Limb (tissue), 2 donors: ENCODE data around the gene BCAS4.

Source experiments
- DNase-seq, 2 donors: peaks; one replicate each; pipeline ENCODE4 v3.0.0-alpha.2; 2016; ENCODE audit errors: extremely low spot score in 2 of 2

The BCAS4 gene

DNA sequence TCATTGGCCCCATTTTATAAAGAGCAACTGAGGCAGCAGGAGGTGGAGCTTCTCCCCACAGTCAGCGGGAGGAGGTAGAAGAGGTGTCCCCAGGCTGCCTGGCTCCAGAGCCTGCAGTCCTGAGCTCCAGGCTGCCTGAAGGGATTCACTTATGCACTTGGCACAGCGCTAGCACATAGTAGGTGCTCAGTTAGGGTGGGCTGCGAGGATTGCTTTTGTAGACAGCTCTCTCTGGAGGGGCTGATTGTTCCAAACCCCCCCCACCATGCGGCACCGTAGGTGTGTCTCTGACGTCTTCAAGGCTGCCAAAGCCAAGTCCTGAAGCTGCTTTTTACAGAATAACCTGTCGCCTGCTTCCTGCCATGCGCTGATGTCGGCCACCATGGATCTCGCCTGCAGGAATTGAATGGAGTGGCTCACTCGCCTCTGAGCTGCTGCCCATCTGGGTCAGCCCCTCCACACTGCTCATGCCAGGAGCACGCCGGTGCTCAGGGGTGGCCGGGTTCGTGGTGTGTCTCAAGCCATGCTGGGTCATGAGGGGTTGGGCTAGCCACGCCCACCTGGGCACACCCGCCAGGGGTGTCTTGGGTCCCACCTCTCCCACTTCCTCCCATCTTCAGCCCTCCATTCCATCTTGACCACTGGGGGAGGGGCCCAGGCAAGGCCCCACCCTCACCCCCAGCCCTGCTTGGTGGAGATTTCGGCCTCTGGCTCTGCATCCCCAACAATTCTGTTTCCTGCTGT is 59.8 kb downstream of the BCAS4 start:
- DNase-seq = no peak

DNA sequence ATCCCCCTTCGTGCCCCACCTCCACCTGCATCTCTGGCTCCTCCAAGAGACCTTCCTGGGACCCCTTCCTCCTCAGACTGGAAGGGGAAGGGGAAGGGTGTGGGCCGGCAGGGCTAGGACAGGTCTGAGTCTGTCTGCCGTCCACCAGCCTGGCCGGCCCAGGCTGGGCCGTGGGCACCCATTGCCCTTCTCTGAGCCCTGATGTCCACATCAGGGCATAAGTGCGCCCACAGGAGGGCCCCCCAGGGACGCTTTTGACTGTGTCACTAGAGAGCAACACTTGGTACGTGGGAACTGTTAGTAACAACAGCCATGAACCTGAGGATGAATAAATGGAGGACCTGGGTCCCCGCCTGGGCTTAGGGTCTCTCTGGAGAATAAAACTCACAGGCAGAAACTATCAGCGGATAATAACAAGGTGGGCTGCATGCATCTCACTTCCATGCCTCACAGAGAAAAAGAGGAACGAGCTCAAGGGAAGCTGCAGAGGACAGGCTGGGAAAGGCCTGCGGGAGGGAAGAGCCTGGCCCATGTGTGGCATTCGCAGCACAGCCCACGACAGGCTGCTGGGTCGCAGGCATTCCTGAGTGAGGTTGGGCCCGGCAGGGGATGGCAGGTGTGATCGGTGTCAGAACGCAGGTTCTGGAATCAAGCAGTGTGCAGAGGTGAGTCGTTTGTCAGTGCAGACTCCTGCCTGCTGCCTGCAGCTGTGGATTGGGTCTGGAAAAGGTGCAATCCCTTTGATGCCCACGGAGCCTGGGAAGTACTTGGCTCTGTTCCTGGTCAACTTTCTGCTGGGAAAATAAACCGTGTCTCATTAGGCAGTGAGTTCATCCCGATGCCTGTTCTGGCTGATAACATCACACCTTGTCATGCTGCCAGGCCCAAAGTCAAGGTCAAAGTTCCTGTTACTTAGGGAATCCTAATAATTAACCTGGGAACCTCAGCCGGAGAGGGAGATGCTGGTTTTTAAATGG is 60.9 kb downstream of the BCAS4 start:
- DNase-seq = no peak

- no peak for DNase-seq
Observed at GRCh38 chr20:50856475-50857041, 61.7 kb downstream of the BCAS4 start.

DNA sequence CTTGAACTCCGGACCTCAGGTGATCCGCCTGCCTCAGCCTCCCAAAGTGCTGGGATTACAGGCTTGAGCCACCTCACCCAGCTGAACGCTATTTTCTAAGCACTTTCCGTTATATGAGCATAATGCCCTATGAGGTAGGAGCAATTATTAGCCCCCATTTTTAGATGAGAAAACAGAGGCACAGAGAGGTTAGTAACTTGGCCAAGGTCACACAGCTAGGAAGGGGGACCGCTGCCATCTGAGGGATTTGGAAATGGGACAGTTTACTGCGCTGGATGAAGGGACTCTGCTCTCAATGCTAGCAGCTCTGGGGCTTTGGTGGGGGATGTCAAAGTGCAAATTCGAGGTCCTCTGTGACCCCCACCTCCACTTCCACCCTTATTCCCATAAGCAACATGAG is 62.5 kb downstream of the BCAS4 start:
- no peak for DNase-seq

DNA sequence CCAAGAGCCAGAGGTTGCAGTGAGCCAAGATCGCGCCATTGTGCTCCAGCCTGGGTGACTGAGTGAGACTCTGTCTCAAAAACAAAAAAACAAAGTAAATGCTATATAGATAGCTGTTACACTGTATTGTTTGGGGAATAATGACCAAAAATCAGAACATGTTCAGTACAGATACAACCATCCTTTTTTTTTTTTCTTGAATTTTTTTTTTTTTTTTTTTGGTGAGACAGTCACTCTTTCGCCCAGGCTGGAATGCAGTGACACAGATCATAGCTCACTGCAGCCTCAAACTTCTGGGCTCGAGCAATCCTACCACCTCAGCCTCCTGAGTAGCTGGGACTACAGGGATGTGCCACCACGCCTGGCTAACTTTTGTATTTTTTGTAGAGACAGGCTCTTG is 63.7 kb downstream of the BCAS4 start:
- DNase-seq = no peak

GRCh38 chr20:50859161-50859560 is 64.3 kb downstream of the BCAS4 start:
- DNase-seq = no peak

- no peak for DNase-seq
Observed at GRCh38 chr20:50861012-50861411, 66.2 kb downstream of the BCAS4 start.

- no peak for DNase-seq
Observed at GRCh38 chr20:50862546-50862945, 67.7 kb downstream of the BCAS4 start.

DNA sequence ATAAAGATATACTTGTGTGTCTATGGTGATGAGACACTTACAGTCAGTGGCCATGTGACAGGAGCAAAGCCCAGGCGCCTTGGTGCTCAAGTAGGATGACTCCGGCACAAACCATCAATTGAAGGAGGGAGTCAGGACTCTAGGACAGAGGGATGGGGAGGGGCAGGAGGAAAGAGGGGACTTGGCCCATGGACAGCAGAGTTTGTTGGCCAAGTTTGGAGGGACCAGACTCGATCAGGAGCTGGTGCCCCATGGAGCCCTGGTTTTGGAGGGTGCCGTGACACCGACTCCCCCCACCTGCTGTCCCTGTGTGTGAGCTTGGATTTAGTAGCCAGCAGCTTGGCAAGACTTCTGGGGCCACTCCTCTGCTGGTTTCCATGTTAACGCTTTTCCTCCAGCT is 70.3 kb downstream of the BCAS4 start:
- DNase-seq = no peak

GRCh38 chr20:50865591-50865990 is 70.7 kb downstream of the BCAS4 start:
- DNase-seq = no peak

- DNase-seq = no peak
Observed at GRCh38 chr20:50866036-50866685, 71.3 kb downstream of the BCAS4 start.

DNA sequence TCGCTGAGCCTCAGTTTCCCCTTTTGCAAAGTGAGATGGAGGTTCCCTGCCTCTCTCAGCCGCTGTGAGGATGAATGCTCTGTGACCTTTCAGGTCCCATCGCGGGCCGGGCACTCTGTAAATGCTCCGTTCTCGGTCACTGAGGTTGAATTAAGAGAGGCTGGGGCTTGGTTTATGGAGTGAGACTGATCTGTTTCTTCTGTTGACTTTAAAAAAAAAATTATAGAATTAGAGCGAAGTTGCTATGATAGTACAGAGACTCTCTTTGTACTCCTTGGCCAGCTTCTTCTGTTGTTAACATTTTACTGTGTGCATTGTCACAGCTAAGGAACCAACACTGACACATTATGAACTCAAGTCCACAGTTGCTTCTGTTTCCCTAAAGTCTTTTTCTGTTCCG is 72.0 kb downstream of the BCAS4 start:
- DNase-seq = no peak

- DNase-seq = no peak
Observed at GRCh38 chr20:50867805-50868204, 72.9 kb downstream of the BCAS4 start.

GRCh38 chr20:50868509-50869495 is 73.9 kb downstream of the BCAS4 start:
- DNase-seq = no peak

DNA sequence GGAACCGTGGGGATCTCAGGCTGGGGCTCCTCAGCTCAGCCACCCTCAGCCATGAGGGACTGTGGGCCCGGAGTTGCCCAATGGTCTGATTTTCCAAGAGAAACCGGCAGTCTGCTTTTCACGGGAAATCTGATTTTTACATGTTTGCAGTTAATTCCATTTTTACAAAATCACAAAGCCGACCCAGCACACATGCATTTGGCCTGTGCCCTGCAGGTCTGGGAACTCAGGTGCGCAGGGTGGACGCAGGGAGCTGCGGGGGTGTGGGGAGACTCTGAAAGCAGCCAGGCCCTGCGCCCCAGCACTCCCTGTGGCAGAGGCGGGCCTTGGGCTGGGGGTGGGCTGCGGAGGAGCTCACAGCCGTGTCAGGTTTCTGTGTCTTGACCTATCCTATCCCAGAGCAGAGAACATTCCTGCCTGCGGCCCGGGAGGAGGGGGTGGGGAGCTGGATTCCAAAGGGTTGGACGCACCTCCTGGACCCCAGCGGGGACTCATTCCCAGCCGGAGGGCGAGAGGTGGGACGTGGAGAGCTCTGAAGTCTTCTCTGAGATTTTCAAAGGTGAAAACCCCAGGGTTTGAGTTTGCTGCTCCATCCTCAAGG is 75.8 kb downstream of the BCAS4 start:
- DNase-seq = peak; percentile 33 to 76

DNA sequence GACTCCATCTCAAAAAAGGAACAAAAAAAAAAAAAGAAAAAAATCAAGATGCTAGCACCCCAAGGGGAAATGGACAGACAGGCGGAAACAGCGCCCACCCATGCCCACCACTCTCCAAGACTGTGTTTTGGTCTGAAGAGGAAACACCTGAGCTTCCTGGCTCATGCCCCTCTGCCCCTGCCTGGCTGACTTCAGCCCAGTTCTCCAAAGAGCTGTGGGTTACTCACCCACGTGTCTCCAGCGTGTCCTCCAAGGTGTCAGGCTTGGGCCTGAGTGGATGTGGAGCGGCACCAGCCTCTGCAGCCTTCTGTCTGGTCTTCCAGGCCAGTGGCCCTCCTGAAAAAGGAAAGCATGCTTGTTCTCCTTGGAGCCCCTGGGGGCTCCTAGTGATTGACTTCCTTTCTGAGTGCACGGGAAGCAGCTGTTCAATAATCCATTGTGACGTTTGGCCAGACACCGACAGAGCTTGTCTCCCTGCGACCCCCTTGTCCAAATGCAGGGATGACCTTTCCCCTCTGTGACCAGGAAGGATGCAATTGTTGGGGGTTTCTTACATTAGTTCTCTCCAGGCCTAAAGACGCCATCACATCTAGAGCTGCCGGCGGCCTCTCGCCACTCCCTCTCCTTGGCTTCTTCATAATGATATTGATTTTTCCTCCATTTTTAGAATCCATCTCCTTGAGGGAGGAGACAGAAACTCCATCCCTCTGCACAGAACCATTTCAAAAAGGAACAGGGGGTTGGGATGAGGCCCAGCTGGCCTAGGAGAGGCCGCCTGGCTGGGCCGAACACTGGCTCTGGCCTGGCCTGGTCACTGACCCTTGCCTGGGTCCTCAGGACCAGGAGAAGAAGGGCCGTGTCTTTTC is 77.9 kb downstream of the BCAS4 start:
- DNase-seq = no peak

- no peak for DNase-seq
Observed at GRCh38 chr20:50873585-50873984, 78.7 kb downstream of the BCAS4 start.

GRCh38 chr20:50874111-50874757 is 79.4 kb downstream of the BCAS4 start:
- no peak for DNase-seq
